ENCODE measurements around the gene KCTD14.

DNA sequence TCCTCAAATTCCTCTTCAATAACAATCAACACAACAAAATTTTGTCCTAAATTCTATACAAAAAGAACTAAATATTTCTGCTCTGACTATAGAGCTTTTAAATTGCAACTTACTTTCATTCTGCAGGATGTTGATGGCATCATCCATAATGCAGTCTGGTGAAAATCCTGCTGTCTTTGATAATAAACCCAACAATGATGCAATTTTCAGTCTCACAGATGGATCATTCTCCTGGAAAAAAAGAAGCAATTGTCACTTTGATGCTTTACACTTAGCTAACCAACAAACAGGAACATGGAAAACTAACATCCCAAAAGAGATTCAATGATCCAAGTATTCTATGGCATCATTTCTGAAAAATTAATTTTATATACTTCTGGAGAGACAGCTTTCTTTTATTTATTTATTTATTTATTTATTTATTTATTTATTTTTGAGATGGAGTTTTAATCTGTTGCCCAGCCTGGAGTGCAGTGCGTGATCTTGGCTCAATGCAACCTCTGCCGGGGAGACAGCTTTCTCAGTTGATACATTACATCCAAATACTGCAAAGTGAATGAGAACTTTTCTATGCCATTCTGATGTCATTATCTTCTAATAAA lies 41.6 kb downstream of the KCTD14 start:
- TF ChIP-seq, protein P1, sequence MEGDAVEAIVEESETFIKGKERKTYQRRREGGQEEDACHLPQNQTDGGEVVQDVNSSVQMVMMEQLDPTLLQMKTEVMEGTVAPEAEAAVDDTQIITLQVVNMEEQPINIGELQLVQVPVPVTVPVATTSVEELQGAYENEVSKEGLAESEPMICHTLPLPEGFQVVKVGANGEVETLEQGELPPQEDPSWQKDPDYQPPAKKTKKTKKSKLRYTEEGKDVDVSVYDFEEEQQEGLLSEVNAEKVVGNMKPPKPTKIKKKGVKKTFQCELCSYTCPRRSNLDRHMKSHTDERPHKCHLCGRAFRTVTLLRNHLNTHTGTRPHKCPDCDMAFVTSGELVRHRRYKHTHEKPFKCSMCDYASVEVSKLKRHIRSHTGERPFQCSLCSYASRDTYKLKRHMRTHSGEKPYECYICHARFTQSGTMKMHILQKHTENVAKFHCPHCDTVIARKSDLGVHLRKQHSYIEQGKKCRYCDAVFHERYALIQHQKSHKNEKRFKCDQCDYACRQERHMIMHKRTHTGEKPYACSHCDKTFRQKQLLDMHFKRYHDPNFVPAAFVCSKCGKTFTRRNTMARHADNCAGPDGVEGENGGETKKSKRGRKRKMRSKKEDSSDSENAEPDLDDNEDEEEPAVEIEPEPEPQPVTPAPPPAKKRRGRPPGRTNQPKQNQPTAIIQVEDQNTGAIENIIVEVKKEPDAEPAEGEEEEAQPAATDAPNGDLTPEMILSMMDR (conservative IDR thresholded peaks at IDR 0.05; ENCODE audit: low read length): no peak
- no peak for TF ChIP-seq EZH2phosphoT487 (IDR thresholded peaks at IDR 0.05; ENCODE audit: borderline replicate concordance, low read depth, low read length)

Data from OCI-LY7 (cell line).